GM18861 (cell line): ENCODE measurements around the gene ZBED6.
"Not testable (repeated sequence)": the region's sequence is repeated elsewhere in the genome, so short reads cannot be mapped to it uniquely, and the experiment has no call there.

Experiments
- ATAC-seq: cut with Tn5 transposase; IDR thresholded peaks from one replicate; pipeline ENCODE4 v1.9.1; 2021; ENCODE audit not compliant: unreplicated experiment

ZBED6 gene

GRCh38 chr1:203795441-203796235 lies at the start of gene ZBED6, which contains the start of gene ZC3H11A:
ZBED6 (plus strand) TSS chr1:203795623; CDS start chr1:203797523, 1,900 bp downstream.
ZC3H11A (plus strand) TSS chr1:203795623; CDS start chr1:203817071, 21,448 bp downstream.
- ATAC-seq = peak; percentile 97

GRCh38 chr1:203746281-203746680 lies 49.1 kb upstream of the ZBED6 start:
- ATAC-seq = no peak

- ATAC-seq = no peak
Observed at GRCh38 chr1:203751051-203751450, 44.4 kb upstream of the ZBED6 start.

GRCh38 chr1:203751618-203752361 lies 43.6 kb upstream of the ZBED6 start:
- not testable (repeated sequence) for ATAC-seq

- ATAC-seq = no peak
Observed at GRCh38 chr1:203754455-203754864, 41.0 kb upstream of the ZBED6 start.

GRCh38 chr1:203756036-203756435 lies 39.4 kb upstream of the ZBED6 start:
- no peak for ATAC-seq

GRCh38 chr1:203758749-203759148 lies 36.7 kb upstream of the ZBED6 start:
- ATAC-seq = not testable (repeated sequence)

GRCh38 chr1:203760506-203760905 lies 34.9 kb upstream of the ZBED6 start:
- no peak for ATAC-seq

GRCh38 chr1:203761958-203762357 lies 33.5 kb upstream of the ZBED6 start:
- not testable (repeated sequence) for ATAC-seq

GRCh38 chr1:203763505-203763904 lies 31.9 kb upstream of the ZBED6 start:
- no peak for ATAC-seq

- no peak for ATAC-seq
Observed at GRCh38 chr1:203764105-203765028, 31.1 kb upstream of the ZBED6 start.

- no peak for ATAC-seq
Observed at GRCh38 chr1:203765029-203765837, 30.2 kb upstream of the ZBED6 start, which contains the start of gene LAX1. LAX1 (plus strand) TSS chr1:203765183; CDS start chr1:203765566, 383 bp downstream.

- ATAC-seq = no peak
Observed at GRCh38 chr1:203768256-203768655, 27.2 kb upstream of the ZBED6 start.

- ATAC-seq = no peak
Observed at GRCh38 chr1:203769505-203770343, 25.7 kb upstream of the ZBED6 start.

- no peak for ATAC-seq
Observed at GRCh38 chr1:203771901-203772301, 23.5 kb upstream of the ZBED6 start.

- ATAC-seq = no peak
Observed at GRCh38 chr1:203772836-203773235, 22.6 kb upstream of the ZBED6 start.

GRCh38 chr1:203776636-203777035 lies 18.8 kb upstream of the ZBED6 start:
- no peak for ATAC-seq

GRCh38 chr1:203777596-203777995 lies 17.8 kb upstream of the ZBED6 start:
- no peak for ATAC-seq

GRCh38 chr1:203778146-203778545 lies 17.3 kb upstream of the ZBED6 start:
- no peak for ATAC-seq
